ENCODE measurements around the gene PCYOX1L. TPM values are rescaled to one million over a fixed set of nuclear protein-coding genes. Genes with fewer than 3 reads are reported as not detected.

PCYOX1L gene
- total and polyA plus RNA-seq, 2 of the 8 experiments (the other 6 are each of a cell fraction or from before 2014, with no cell fraction given): 6.8 to 17.2 TPM

DNA sequence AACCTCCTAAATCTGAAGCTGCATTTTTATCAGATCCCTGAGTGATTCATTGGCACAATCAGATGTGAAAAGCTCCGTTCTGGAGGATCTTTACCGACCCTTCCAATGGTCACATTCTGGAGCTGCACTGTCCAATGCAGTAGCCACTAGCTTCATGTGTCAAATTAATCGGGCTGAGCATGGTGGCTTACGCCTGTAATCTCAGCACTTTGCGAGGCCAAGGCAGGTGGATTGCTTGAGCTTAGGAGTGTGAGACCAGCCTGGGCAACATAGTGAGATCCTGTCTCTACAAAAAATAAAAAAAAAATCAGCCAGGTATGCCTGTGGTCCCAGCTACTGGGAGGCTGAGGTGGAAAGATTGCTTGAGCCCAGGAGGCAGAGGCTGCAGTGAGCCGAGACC lies 17.6 kb downstream of the PCYOX1L start (continued):
- TF ChIP-seq, protein P1, sequence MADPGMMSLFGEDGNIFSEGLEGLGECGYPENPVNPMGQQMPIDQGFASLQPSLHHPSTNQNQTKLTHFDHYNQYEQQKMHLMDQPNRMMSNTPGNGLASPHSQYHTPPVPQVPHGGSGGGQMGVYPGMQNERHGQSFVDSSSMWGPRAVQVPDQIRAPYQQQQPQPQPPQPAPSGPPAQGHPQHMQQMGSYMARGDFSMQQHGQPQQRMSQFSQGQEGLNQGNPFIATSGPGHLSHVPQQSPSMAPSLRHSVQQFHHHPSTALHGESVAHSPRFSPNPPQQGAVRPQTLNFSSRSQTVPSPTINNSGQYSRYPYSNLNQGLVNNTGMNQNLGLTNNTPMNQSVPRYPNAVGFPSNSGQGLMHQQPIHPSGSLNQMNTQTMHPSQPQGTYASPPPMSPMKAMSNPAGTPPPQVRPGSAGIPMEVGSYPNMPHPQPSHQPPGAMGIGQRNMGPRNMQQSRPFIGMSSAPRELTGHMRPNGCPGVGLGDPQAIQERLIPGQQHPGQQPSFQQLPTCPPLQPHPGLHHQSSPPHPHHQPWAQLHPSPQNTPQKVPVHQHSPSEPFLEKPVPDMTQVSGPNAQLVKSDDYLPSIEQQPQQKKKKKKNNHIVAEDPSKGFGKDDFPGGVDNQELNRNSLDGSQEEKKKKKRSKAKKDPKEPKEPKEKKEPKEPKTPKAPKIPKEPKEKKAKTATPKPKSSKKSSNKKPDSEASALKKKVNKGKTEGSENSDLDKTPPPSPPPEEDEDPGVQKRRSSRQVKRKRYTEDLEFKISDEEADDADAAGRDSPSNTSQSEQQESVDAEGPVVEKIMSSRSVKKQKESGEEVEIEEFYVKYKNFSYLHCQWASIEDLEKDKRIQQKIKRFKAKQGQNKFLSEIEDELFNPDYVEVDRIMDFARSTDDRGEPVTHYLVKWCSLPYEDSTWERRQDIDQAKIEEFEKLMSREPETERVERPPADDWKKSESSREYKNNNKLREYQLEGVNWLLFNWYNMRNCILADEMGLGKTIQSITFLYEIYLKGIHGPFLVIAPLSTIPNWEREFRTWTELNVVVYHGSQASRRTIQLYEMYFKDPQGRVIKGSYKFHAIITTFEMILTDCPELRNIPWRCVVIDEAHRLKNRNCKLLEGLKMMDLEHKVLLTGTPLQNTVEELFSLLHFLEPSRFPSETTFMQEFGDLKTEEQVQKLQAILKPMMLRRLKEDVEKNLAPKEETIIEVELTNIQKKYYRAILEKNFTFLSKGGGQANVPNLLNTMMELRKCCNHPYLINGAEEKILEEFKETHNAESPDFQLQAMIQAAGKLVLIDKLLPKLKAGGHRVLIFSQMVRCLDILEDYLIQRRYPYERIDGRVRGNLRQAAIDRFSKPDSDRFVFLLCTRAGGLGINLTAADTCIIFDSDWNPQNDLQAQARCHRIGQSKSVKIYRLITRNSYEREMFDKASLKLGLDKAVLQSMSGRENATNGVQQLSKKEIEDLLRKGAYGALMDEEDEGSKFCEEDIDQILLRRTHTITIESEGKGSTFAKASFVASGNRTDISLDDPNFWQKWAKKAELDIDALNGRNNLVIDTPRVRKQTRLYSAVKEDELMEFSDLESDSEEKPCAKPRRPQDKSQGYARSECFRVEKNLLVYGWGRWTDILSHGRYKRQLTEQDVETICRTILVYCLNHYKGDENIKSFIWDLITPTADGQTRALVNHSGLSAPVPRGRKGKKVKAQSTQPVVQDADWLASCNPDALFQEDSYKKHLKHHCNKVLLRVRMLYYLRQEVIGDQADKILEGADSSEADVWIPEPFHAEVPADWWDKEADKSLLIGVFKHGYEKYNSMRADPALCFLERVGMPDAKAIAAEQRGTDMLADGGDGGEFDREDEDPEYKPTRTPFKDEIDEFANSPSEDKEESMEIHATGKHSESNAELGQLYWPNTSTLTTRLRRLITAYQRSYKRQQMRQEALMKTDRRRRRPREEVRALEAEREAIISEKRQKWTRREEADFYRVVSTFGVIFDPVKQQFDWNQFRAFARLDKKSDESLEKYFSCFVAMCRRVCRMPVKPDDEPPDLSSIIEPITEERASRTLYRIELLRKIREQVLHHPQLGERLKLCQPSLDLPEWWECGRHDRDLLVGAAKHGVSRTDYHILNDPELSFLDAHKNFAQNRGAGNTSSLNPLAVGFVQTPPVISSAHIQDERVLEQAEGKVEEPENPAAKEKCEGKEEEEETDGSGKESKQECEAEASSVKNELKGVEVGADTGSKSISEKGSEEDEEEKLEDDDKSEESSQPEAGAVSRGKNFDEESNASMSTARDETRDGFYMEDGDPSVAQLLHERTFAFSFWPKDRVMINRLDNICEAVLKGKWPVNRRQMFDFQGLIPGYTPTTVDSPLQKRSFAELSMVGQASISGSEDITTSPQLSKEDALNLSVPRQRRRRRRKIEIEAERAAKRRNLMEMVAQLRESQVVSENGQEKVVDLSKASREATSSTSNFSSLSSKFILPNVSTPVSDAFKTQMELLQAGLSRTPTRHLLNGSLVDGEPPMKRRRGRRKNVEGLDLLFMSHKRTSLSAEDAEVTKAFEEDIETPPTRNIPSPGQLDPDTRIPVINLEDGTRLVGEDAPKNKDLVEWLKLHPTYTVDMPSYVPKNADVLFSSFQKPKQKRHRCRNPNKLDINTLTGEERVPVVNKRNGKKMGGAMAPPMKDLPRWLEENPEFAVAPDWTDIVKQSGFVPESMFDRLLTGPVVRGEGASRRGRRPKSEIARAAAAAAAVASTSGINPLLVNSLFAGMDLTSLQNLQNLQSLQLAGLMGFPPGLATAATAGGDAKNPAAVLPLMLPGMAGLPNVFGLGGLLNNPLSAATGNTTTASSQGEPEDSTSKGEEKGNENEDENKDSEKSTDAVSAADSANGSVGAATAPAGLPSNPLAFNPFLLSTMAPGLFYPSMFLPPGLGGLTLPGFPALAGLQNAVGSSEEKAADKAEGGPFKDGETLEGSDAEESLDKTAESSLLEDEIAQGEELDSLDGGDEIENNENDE (IDR thresholded peaks at IDR 0.05; ENCODE audit: insufficient replicate concordance, low read length): no peak
- TF ChIP-seq RBBP5 (IDR thresholded peaks at IDR 0.05; ENCODE audit: borderline replicate concordance, low read depth, low read length) (no peak), TEAD4 (IDR thresholded peaks at IDR 0.05; ENCODE audit: low read depth, low read length) (no peak), PHF8 (conservative IDR thresholded peaks at IDR 0.05; ENCODE audit: low read depth, low read length) (no peak), MAFK (IDR thresholded peaks at IDR 0.05; ENCODE audit: low read depth, low read length) (no peak), EZH2 (IDR thresholded peaks at IDR 0.05; ENCODE audit: low read depth, low read length, severe bottlenecking) (no peak), SAP30 (IDR thresholded peaks at IDR 0.05; ENCODE audit: insufficient read depth, insufficient replicate concordance, low read length) (no peak), POLR2A (IDR thresholded peaks at IDR 0.05; ENCODE audit: control extremely low read depth in 1 of 2, low read depth in 2 of 2, low read length in 2 of 2) (no peak), ASH2L (IDR thresholded peaks at IDR 0.05; ENCODE audit: low read length) (no peak), TCF12 (IDR thresholded peaks at IDR 0.05; ENCODE audit: low read depth, low read length) (no peak), SIRT6 (IDR thresholded peaks at IDR 0.05; ENCODE audit: low read length) (no peak)
- TF ChIP-seq, protein P2, sequence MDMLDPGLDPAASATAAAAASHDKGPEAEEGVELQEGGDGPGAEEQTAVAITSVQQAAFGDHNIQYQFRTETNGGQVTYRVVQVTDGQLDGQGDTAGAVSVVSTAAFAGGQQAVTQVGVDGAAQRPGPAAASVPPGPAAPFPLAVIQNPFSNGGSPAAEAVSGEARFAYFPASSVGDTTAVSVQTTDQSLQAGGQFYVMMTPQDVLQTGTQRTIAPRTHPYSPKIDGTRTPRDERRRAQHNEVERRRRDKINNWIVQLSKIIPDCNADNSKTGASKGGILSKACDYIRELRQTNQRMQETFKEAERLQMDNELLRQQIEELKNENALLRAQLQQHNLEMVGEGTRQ (IDR thresholded peaks at IDR 0.05; ENCODE audit: low read length): no peak
